CD4-positive, alpha-beta T cell treated with Interleukin-10 for 1 hour (primary cell): ENCODE results near the gene THSD7B.
"Not testable (repeated sequence)": the region's sequence is repeated elsewhere in the genome, so short reads cannot be mapped to it uniquely, and the experiment has no call there.

Experiments used
- DNase-seq: peaks from one replicate; pipeline ENCODE4 v3.0.0-alpha.2; 2020

THSD7B gene

GRCh38 chr2:137638932-137639331 lies 873.6 kb downstream of the THSD7B start:
- DNase-seq, result no peak

GRCh38 chr2:137644731-137645130 lies 879.4 kb downstream of the THSD7B start:
- DNase-seq, result no peak

GRCh38 chr2:137654046-137654445 lies 888.7 kb downstream of the THSD7B start:
- DNase-seq, result no peak

- no peak for DNase-seq
These were observed 890.5 kb downstream of the THSD7B start for GRCh38 chr2:137655814-137656213.

- DNase-seq, result no peak
These were observed 893.1 kb downstream of the THSD7B start for GRCh38 chr2:137658433-137658832.

- DNase-seq, result no peak
These were observed 894.3 kb downstream of the THSD7B start for GRCh38 chr2:137659616-137660015.

- no peak for DNase-seq
These were observed 904.8 kb downstream of the THSD7B start for GRCh38 chr2:137670111-137670510.

GRCh38 chr2:137672989-137673552 lies 907.7 kb downstream of the THSD7B start:
- DNase-seq, result no peak

GRCh38 chr2:137674991-137675390 lies 909.6 kb downstream of the THSD7B start:
- DNase-seq, result no peak

- no peak for DNase-seq
These were observed 910.4 kb downstream of the THSD7B start for GRCh38 chr2:137675584-137676327.

GRCh38 chr2:137676346-137676745 lies 911.0 kb downstream of the THSD7B start:
- no peak for DNase-seq

- DNase-seq, result no peak
These were observed 912.1 kb downstream of the THSD7B start for GRCh38 chr2:137677466-137677865.

GRCh38 chr2:137689549-137689948 lies 924.2 kb downstream of the THSD7B start:
- no peak for DNase-seq

GRCh38 chr2:137693534-137693933 lies 928.2 kb downstream of the THSD7B start:
- DNase-seq, result no peak

- DNase-seq, result no peak
These were observed 931.6 kb downstream of the THSD7B start for GRCh38 chr2:137696916-137697315.

- not testable (repeated sequence) for DNase-seq
These were observed 934.9 kb downstream of the THSD7B start for GRCh38 chr2:137700250-137700649.

- no peak for DNase-seq
These were observed 935.3 kb downstream of the THSD7B start for GRCh38 chr2:137700681-137701080.

- DNase-seq, result no peak
These were observed 940.0 kb downstream of the THSD7B start for GRCh38 chr2:137705296-137705695.

- no peak for DNase-seq
These were observed 941.7 kb downstream of the THSD7B start for GRCh38 chr2:137706786-137707613.

GRCh38 chr2:137708311-137708710 lies 943.0 kb downstream of the THSD7B start:
- no peak for DNase-seq

GRCh38 chr2:137715731-137716191 lies 950.4 kb downstream of the THSD7B start:
- DNase-seq, result no peak

GRCh38 chr2:137718786-137719185 lies 953.4 kb downstream of the THSD7B start:
- no peak for DNase-seq

GRCh38 chr2:137721733-137722132 lies 956.4 kb downstream of the THSD7B start:
- no peak for DNase-seq

GRCh38 chr2:137724912-137725311 lies 959.6 kb downstream of the THSD7B start:
- no peak for DNase-seq
